Suppressor macrophage treated with lipopolysaccharide for 4 hours (primary cell): ENCODE data around the gene TRIM8.

Experiments
- DNase-seq: peaks from one replicate; pipeline ENCODE4 v3.0.0-alpha.2; 2020

TRIM8 gene

GRCh38 chr10:102644066-102644645 lies at the start of gene TRIM8:
Gene TRIM8, plus strand, starts transcription at chr10:102644479. Its CDS starts 139 bp downstream, at chr10:102644618.
- DNase-seq, result peak; percentile 61

- DNase-seq, result no peak
These were observed 49.0 kb upstream of the TRIM8 start for GRCh38 chr10:102595293-102595692.

GRCh38 chr10:102595897-102596296 lies 48.4 kb upstream of the TRIM8 start:
- DNase-seq, result no peak

GRCh38 chr10:102596506-102596971 lies 47.7 kb upstream of the TRIM8 start:
- DNase-seq, result peak; percentile 45

GRCh38 chr10:102597131-102597991 lies 46.9 kb upstream of the TRIM8 start:
- no peak for DNase-seq

- DNase-seq, result no peak
These were observed 46.0 kb upstream of the TRIM8 start for GRCh38 chr10:102598243-102598642.

GRCh38 chr10:102599565-102600327 lies 44.5 kb upstream of the TRIM8 start:
- no peak for DNase-seq

GRCh38 chr10:102600816-102601215 lies 43.5 kb upstream of the TRIM8 start:
- DNase-seq, result no peak

- no peak for DNase-seq
These were observed 42.6 kb upstream of the TRIM8 start for GRCh38 chr10:102601639-102602038.

GRCh38 chr10:102602272-102603045 lies 41.8 kb upstream of the TRIM8 start:
- no peak for DNase-seq

- peak; percentile 35 for DNase-seq
These were observed 40.3 kb upstream of the TRIM8 start for GRCh38 chr10:102603946-102604345.

GRCh38 chr10:102604439-102604841 lies 39.8 kb upstream of the TRIM8 start:
- DNase-seq, result peak; percentile 12

GRCh38 chr10:102605712-102606111 lies 38.6 kb upstream of the TRIM8 start:
- DNase-seq, result peak; percentile 38

- DNase-seq, result peak; percentile 51
These were observed 35.8 kb upstream of the TRIM8 start for GRCh38 chr10:102608487-102608886.

- no peak for DNase-seq
These were observed 33.8 kb upstream of the TRIM8 start for GRCh38 chr10:102610441-102610887.

- DNase-seq, result no peak
These were observed 32.7 kb upstream of the TRIM8 start for GRCh38 chr10:102611514-102612087.

GRCh38 chr10:102612964-102613275 lies 31.4 kb upstream of the TRIM8 start:
- DNase-seq, result no peak

GRCh38 chr10:102613286-102613685 lies 31.0 kb upstream of the TRIM8 start:
- DNase-seq, result no peak

GRCh38 chr10:102613785-102614184 lies 30.5 kb upstream of the TRIM8 start:
- no peak for DNase-seq

GRCh38 chr10:102614888-102615287 lies 29.4 kb upstream of the TRIM8 start:
- DNase-seq, result no peak

- peak; percentile 25 for DNase-seq
These were observed 28.9 kb upstream of the TRIM8 start for GRCh38 chr10:102615361-102615760.

- no peak for DNase-seq
These were observed 28.1 kb upstream of the TRIM8 start for GRCh38 chr10:102616066-102616770.
